Measurements from ENCODE around the gene EHMT1. TPM values are rescaled to one million over a fixed set of nuclear protein-coding genes. Genes with fewer than 3 reads are reported as not detected.

EHMT1 gene
- total and polyA plus RNA-seq, 8 donors, result 29.9 to 51.1 (median 32.6) TPM

DNA sequence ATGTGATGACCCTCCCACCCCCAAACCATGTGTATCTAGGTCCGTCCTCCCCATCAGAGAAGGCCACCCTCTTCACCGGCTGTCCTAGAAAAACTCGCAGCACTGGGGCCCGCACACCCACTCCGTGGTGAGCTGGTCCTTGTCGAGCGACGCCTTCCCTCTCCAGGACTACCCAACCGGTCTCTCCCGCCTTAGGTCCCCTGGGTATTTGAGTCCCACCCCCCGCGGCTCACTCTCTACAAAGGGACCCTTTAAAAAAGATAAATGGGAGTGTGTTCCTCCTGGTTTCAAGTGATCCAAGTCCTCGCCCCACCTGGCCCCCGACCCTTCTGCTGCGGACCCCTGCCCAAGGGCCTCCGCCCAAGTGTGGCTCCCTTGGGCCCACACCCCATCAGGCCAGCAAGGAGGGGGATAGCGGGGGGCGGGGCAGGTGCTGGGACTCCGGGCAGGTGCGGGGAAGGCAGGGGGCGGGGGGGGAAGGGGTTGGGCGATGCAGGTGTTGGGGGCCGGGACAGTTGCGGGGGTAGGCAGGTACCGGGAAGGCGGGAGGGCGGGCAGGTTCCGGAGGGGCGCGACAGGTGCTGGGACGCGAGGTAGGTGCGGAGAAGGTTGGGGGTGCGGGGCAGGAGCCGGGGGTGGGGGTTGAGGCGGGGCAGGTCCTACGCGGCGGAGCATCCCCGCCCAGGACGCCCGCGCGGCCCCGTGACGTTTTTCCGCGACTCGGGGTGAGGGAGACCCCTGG, 14.3 kb upstream of the EHMT1 start:
- peak overlapping the region; percentile 31 to 56 (median 42) for H3K4me3 ChIP-seq
- no peaks in the 10 kb centered on the region for H3K9me3 ChIP-seq
- H3K27me3 ChIP-seq, result no peaks in the 10 kb centered on the region
- TF ChIP-seq, protein P1, sequence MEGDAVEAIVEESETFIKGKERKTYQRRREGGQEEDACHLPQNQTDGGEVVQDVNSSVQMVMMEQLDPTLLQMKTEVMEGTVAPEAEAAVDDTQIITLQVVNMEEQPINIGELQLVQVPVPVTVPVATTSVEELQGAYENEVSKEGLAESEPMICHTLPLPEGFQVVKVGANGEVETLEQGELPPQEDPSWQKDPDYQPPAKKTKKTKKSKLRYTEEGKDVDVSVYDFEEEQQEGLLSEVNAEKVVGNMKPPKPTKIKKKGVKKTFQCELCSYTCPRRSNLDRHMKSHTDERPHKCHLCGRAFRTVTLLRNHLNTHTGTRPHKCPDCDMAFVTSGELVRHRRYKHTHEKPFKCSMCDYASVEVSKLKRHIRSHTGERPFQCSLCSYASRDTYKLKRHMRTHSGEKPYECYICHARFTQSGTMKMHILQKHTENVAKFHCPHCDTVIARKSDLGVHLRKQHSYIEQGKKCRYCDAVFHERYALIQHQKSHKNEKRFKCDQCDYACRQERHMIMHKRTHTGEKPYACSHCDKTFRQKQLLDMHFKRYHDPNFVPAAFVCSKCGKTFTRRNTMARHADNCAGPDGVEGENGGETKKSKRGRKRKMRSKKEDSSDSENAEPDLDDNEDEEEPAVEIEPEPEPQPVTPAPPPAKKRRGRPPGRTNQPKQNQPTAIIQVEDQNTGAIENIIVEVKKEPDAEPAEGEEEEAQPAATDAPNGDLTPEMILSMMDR (IDR thresholded peaks at IDR 0.05), result no peak
- peak overlapping the region in 2 of 4 donors; percentile 66 to 69 for H3K27ac ChIP-seq
- WGBS, 2 donors, result 15 to 17% methylated on average over 33 to 49 of the region's 49 CpGs
- intact Hi-C loops (cut with DNase I), result no loop called here
- H3K4me1 ChIP-seq, result peaks cover 8 to 17% (median 16%) of the 10 kb centered on the region in 3 donors
- no peak for ATAC-seq
- H3K36me3 ChIP-seq, result no peaks in the 10 kb centered on the region
- DNase-seq, result peak in 1 of 6 donors; percentile 37
- no peak for FAIRE-seq

DNA sequence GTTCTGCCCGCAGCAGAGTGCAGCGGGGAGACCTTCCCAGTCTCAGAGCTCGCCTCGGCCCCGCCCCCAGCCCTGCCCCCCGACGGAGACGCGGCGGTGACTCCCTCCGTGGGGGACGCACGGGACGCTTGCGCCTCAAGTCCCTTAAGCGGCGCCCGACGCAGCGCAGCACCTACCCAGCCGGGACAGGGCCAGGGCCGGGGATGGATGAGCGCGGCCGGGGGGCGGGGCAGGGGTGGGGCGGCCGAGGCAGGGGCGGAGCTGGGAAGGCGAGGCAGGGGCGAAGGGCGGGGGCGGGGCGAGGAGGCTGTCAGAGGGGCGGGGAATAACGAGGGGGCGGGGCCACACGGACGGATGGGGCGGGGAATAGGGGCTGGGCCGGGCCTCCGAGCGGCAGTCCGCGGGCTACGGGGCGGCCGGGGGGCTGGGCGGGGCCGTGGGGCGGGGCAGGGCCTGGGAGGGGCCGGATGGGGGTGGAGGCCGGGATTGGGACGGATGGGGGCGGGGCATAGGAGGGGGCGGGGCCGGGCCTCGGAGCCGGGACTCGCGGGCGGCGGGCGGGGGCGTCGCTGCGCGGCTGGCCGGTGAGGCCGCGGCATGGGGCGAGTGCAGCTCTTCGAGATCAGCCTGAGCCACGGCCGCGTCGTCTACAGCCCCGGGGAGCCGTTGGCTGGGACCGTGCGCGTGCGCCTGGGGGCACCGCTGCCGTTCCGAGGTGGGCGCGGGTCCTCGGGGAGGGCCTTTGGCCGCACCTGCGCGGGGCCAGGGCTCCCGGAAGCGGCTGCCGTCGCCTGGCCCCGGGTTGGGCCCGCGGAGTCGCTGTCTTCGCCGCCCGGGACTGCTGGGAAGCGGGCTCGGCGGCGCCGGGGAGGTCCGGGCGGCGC, 13.4 kb upstream of the EHMT1 start, which contains the start of gene ARRDC1:
TSS of gene ARRDC1 (plus strand) at position 566 of the 884 bp plus-strand sequence. CDS start at position 598, 32 bp downstream.
- intact Hi-C loops (cut with DNase I), result no loop called here
- H3K27me3 ChIP-seq, result no peaks in the 10 kb centered on the region
- ATAC-seq, result peak; percentile 82 to 88 (median 82)
- H3K9me3 ChIP-seq, result no peaks in the 10 kb centered on the region
- FAIRE-seq, result no peak
- peak within 1 kb of the TSS; percentile 73 to 89 (median 82) for H3K4me3 ChIP-seq
- DNase-seq, result peak; percentile 90 to 99 (median 94)
- H3K4me1 ChIP-seq, result peaks cover 8 to 17% (median 16%) of the 10 kb centered on the region in 3 donors
- peak within 1 kb of the TSS; percentile 85 to 89 (median 88) for H3K27ac ChIP-seq
- no peaks in the 10 kb centered on the region for H3K36me3 ChIP-seq
- WGBS, 2 donors, result 0 to 1% methylated on average over 46 to 105 of the region's 111 CpGs
- TF ChIP-seq, protein P1 (IDR thresholded peaks at IDR 0.05), result no peak

DNA sequence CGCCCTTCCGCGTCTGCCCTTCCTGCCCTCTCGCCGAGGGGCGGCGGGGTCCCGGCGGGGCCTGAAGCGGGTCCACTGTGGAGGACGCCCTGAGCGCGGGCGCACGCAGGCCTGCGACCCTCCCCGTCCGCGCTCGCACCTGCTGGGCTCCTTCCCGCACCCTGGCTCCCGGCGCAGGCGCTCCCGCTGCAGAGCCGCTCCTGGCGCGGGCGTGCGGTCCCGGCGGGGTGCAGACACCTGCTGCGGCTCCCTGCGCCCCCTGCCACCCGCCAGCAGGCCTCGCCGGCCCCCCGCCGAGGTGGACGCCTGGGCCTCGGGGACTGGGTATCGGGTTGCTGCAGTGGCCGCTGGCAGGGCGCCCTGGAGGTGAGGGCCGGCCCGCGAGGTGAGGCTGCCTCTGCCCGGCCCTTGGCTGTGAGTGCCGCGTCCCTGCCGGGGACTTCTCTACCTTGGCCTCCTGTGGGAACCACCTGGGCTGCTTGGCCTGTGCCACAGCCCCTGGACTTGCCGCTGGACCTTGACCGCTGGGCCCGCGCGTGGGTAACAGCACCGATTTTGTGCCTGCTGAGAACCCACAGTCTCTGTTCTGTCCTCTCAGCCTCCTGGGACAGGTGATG, 12.7 kb upstream of the EHMT1 start:
- DNase-seq (peak; percentile 63 to 93 (median 78)), FAIRE-seq (no peak), ATAC-seq (peak; percentile 15 to 51 (median 26))
- WGBS, 2 donors, result 1% methylated on average over 36 to 57 of the region's 57 CpGs
- intact Hi-C loops (cut with DNase I), result no loop called here
- H3K36me3 ChIP-seq, result no peaks in the 10 kb centered on the region
- TF ChIP-seq, protein P1 (IDR thresholded peaks at IDR 0.05), result no peak
- no peaks in the 10 kb centered on the region for H3K27me3 ChIP-seq
- no peaks in the 10 kb centered on the region for H3K9me3 ChIP-seq
- peaks cover 12 to 22% (median 20%) of the 10 kb centered on the region in 3 donors for H3K4me1 ChIP-seq
- H3K27ac ChIP-seq, result peak overlapping the region; percentile 85 to 89 (median 88)
- H3K4me3 ChIP-seq, result peak overlapping the region; percentile 73 to 89 (median 82)

DNA sequence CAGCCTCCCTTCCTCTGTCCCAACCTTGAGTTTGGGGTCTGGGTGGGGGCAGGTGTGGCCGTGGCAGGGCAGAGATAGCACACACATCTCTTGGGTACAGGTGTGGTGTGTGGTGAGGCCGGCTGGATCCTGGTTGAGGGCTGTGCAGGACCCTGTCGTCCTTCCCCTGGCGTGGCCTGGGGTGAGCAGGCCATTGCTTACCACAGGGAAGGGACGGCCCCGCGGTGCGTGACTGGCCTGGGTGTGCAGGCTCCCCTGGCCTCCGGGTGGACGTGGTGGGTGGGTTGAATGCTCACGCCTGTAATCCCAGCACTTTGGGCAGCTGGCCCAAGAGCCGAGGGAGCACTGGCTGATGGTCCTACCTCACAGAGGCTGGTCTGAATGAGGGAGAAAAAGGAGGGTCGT, 12.1 kb upstream of the EHMT1 start:
- DNase-seq, result peak in 4 of 6 donors; percentile 32 to 85 (median 53)
- intact Hi-C loops (cut with DNase I), result no loop called here
- Histone ChIP-seq H3K36me3 (no peaks in the 10 kb centered on the region), H3K9me3 (no peaks in the 10 kb centered on the region), H3K27me3 (no peaks in the 10 kb centered on the region), H3K4me3 (peak overlapping the region; percentile 73 to 89 (median 82)), H3K4me1 (peaks cover 19 to 28% (median 26%) of the 10 kb centered on the region in 3 donors), H3K27ac (peak overlapping the region; percentile 85 to 89 (median 88))
- ATAC-seq, result peak in 2 of 4 donors; percentile 1 to 2
- FAIRE-seq, result no peak
- TF ChIP-seq, protein P1 (IDR thresholded peaks at IDR 0.05), result no peak
- 8 to 12% methylated on average over 12 to 13 of the region's 13 CpGs for WGBS, 2 donors
